HG03565 (cell line): ENCODE measurements around the gene NHSL2.
"Not testable (repeated sequence)": the region's sequence is repeated elsewhere in the genome, so short reads cannot be mapped to it uniquely, and the experiment has no call there.

Experiments
- ATAC-seq: cut with Tn5 transposase; IDR thresholded peaks from one replicate; pipeline ENCODE4 v1.9.1; 2021; ENCODE audit warnings: mild to moderate bottlenecking, moderate library complexity; ENCODE audit not compliant: unreplicated experiment

NHSL2 gene

GRCh38 chrX:72146527-72146926 is 235.9 kb downstream of the NHSL2 start:
- no peak for ATAC-seq

- ATAC-seq: no peak
Measured at GRCh38 chrX:72158773-72159172, 248.1 kb downstream of the NHSL2 start.

GRCh38 chrX:72159769-72160168 is 249.1 kb downstream of the NHSL2 start:
- no peak for ATAC-seq

- no peak for ATAC-seq
Measured at GRCh38 chrX:72165551-72165950, 254.9 kb downstream of the NHSL2 start.

GRCh38 chrX:72169008-72169728 is 258.5 kb downstream of the NHSL2 start:
- ATAC-seq: no peak

GRCh38 chrX:72176289-72176688 is 265.6 kb downstream of the NHSL2 start:
- ATAC-seq: not testable (repeated sequence)

- no peak for ATAC-seq
Measured at GRCh38 chrX:72176981-72177380, 266.3 kb downstream of the NHSL2 start.

GRCh38 chrX:72180539-72180938 is 269.9 kb downstream of the NHSL2 start:
- ATAC-seq: no peak

- ATAC-seq: peak; percentile 90
Measured at GRCh38 chrX:72181178-72182125, 270.8 kb downstream of the NHSL2 start, which contains the start of gene PIN4. TSS of gene PIN4 (plus strand) at chrX:72181757. CDS start at chrX:72181786, 29 bp downstream.

GRCh38 chrX:72182924-72183323 is 272.3 kb downstream of the NHSL2 start:
- no peak for ATAC-seq

- ATAC-seq: no peak
Measured at GRCh38 chrX:72201836-72202536, 291.3 kb downstream of the NHSL2 start.
